HEK293 (cell line): Measurements from ENCODE around the gene PPP5C.

ENCODE experiments used
- AEBP2 ChIP-seq: fragments of 450-650 bp; formaldehyde crosslinking; IDR thresholded peaks from 2 replicates; pipeline ENCODE4 v1.5.1; 2016; ENCODE audit warnings: missing biosample characterization, missing genetic modification characterization, borderline replicate concordance
- CTCF ChIP-seq: fragments of 450-650 bp; formaldehyde crosslinking; IDR thresholded peaks from 2 replicates; pipeline ENCODE4 v1.5.1; 2016; ENCODE audit warnings: missing biosample characterization, missing genetic modification characterization
- ZBTB7A ChIP-seq: fragments of 450-650 bp; formaldehyde crosslinking; IDR thresholded peaks from 2 replicates; pipeline ENCODE4 v1.5.1; 2016; ENCODE audit warnings: low read depth, missing biosample characterization, missing genetic modification characterization
- ZNF223 ChIP-seq: fragments of 450-650 bp; formaldehyde crosslinking; IDR thresholded peaks from 2 replicates; pipeline ENCODE4 v1.5.1; 2016; ENCODE audit warnings: missing biosample characterization, missing genetic modification characterization
- ZNF660 ChIP-seq: fragments of 450-650 bp; IDR thresholded peaks from 2 replicates; pipeline ENCODE4 v1.5.1; 2018; ENCODE audit warnings: missing biosample characterization, mild to moderate bottlenecking, missing genetic modification characterization
- ZNF677 ChIP-seq: fragments of 450-650 bp; IDR thresholded peaks from 2 replicates; pipeline ENCODE4 v1.5.0; 2018; ENCODE audit warnings: missing biosample characterization, mild to moderate bottlenecking, missing genetic modification characterization, moderate library complexity

- TF ChIP-seq ZNF677 (no peak), ZNF660 (no peak), CTCF (tag by site-specific recombination) (no peak), AEBP2 (tag by site-specific recombination) (no peak), ZNF223 (tag by site-specific recombination) (no peak), ZBTB7A (tag by site-specific recombination) (no peak)
These were observed 40.8 kb downstream of the PPP5C start for GRCh38 chr19:46387713-46388130.
